H1 (cell line): ENCODE results near the gene ME3. TPM values are rescaled to one million over a fixed set of nuclear protein-coding genes. Genes with fewer than 3 reads are reported as not detected.

ENCODE experiments used
- CTCF ChIA-PET: fragments of 300-600 bp; sonication (Branson Sonifier 250); formaldehyde crosslinking; loops from one replicate; lab custom pipeline; 2021; ENCODE audit not compliant: partially characterized antibody; lab: Charles Lee
- POLR2A ChIA-PET: fragments of 300-600 bp; sonication (Branson Sonifier 250); formaldehyde crosslinking; loops from one replicate; lab custom pipeline; 2021; ENCODE audit warnings: inconsistent platforms; ENCODE audit not compliant: partially characterized antibody; lab: Charles Lee
- DNase-seq, 2 experiments: peaks; one replicate each; pipeline versions ENCODE4 v3.0.0 to v3.0.0-alpha.2; 2010 to 2022; ENCODE audit warnings: low spot score in 2 of 2, low read depth in 1 of 2, mixed read lengths in 1 of 2
- FAIRE-seq: peaks from 2 replicates; lab custom pipeline; 2011; peaks lifted over from hg19 to GRCh38; lab: Jason Lieb, UNC
- H2AFZ ChIP-seq: 2 replicates; pipeline ENCODE4 v1.8.1; 2012; ENCODE audit warnings: low read length, inconsistent platforms
- H2AK5ac ChIP-seq: 2 replicates; pipeline ENCODE4 v1.6.1; 2013; ENCODE audit warnings: low read depth, low read length
- H2BK120ac ChIP-seq: replicated peaks from 2 replicates; pipeline ENCODE3; 2013; ENCODE audit warnings: low read depth, low read length, inconsistent platforms
- H2BK12ac ChIP-seq: 2 replicates; pipeline ENCODE4 v1.6.1; 2013; ENCODE audit warnings: low read depth, low read length
- H2BK15ac ChIP-seq: 2 replicates; pipeline ENCODE4 v1.6.1; 2013; ENCODE audit warnings: low read length
- H2BK20ac ChIP-seq: 2 replicates; pipeline ENCODE4 v1.6.1; 2013; ENCODE audit warnings: low read length
- H2BK5ac ChIP-seq: 2 replicates; pipeline ENCODE4 v1.6.1; 2013; ENCODE audit warnings: low read depth, low read length
- H3K14ac ChIP-seq: 2 replicates; pipeline ENCODE4 v1.6.1; 2013; ENCODE audit warnings: inconsistent platforms; ENCODE audit not compliant: insufficient read length
- H3K18ac ChIP-seq: 2 replicates; pipeline ENCODE4 v1.6.1; 2013; ENCODE audit warnings: low read length; ENCODE audit errors: extremely low read depth
- H3K23ac ChIP-seq: 2 replicates; pipeline ENCODE4 v1.6.1; 2013; ENCODE audit warnings: inconsistent platforms; ENCODE audit not compliant: insufficient read length
- H3K23me2 ChIP-seq: 2 replicates; pipeline ENCODE4 v1.6.1; 2013; ENCODE audit warnings: low read depth, low read length
- H3K27ac ChIP-seq: 2 replicates; pipeline ENCODE4 v1.6.1; 2011; ENCODE audit warnings: low read depth, low read length, inconsistent platforms
- H3K27me3 ChIP-seq, 4 experiments: replicated peaks in 1 of 4; 1 replicate in 1 of 4; 2 replicates in 3 of 4; pipeline versions ENCODE4 v1.6.1 to v1.8.1; 2011 to 2013; ENCODE audit warnings: low read length in 3 of 4, mild to moderate bottlenecking in 3 of 4, inconsistent platforms in 2 of 4, mixed read lengths in 2 of 4, moderate library complexity in 1 of 4; ENCODE audit not compliant: control insufficient read depth in 3 of 4, insufficient read depth in 3 of 4; ENCODE audit errors: extremely low read depth in 1 of 4
- H3K36me3 ChIP-seq, 4 experiments: 2 replicates each; pipeline versions ENCODE4 v1.6.1 to v1.8.1; 2011 to 2013; ENCODE audit warnings: mild to moderate bottlenecking in 4 of 4, low read length in 3 of 4, moderate library complexity in 2 of 4, control low read depth in 1 of 4, inconsistent platforms in 1 of 4; ENCODE audit not compliant: insufficient read depth in 4 of 4, control insufficient read depth in 2 of 4
- H3K4ac ChIP-seq: replicated peaks from 2 replicates; pipeline ENCODE3; 2013; ENCODE audit warnings: low read length, low read depth, mixed read lengths, inconsistent platforms; ENCODE audit not compliant: insufficient read length
- H3K4me1 ChIP-seq, 4 experiments: replicated peaks in 1 of 4; 1 replicate in 1 of 4; 2 replicates in 3 of 4; pipeline versions ENCODE4 v1.6.1 to v1.8.1; 2011 to 2013; ENCODE audit warnings: low read length in 3 of 4, inconsistent platforms in 2 of 4, mixed read lengths in 1 of 4; ENCODE audit not compliant: insufficient read depth in 4 of 4, control insufficient read depth in 3 of 4
- H3K4me2 ChIP-seq, 2 experiments: 2 replicates each; pipeline versions ENCODE4 v1.6.1 to v1.8.1; 2011 to 2013; ENCODE audit warnings: low read depth in 2 of 2, low read length in 2 of 2, control low read depth in 1 of 2, inconsistent platforms in 1 of 2, mild to moderate bottlenecking in 1 of 2; ENCODE audit not compliant: insufficient read depth in 1 of 2
- H3K4me3 ChIP-seq, 4 experiments: fragments of 200-600, 300-600 bp in 1 of 4; sonication (generic), shearing (Covaris generic), sonication (Bioruptor Twin) in 1 of 4; 2 replicates each; pipeline versions ENCODE4 v1.5.1 to v1.8.1; 2011 to 2016; ENCODE audit warnings: low read length in 4 of 4, low read depth in 3 of 4, control low read depth in 2 of 4, inconsistent platforms in 2 of 4, mild to moderate bottlenecking in 2 of 4, mixed read lengths in 1 of 4, moderate library complexity in 1 of 4; ENCODE audit not compliant: insufficient read depth in 2 of 4; ENCODE audit errors: extremely low read depth in 1 of 4
- H3K56ac ChIP-seq: replicated peaks from 2 replicates; pipeline ENCODE3; 2013; ENCODE audit warnings: low read depth, mild to moderate bottlenecking, mixed read lengths, low read length, inconsistent platforms; ENCODE audit not compliant: insufficient read length
- H3K79me1 ChIP-seq: 2 replicates; pipeline ENCODE4 v1.6.1; 2013; ENCODE audit warnings: low read depth, low read length, control low read depth
- H3K79me2 ChIP-seq, 2 experiments: 2 replicates each; pipeline versions ENCODE4 v1.6.1 to v1.8.1; 2012 to 2013; ENCODE audit warnings: low read length in 2 of 2, mild to moderate bottlenecking in 2 of 2, inconsistent platforms in 1 of 2; ENCODE audit not compliant: insufficient read depth in 2 of 2, control insufficient read depth in 1 of 2
- H3K9ac ChIP-seq, 4 experiments: replicated peaks in 1 of 4; 1 replicate in 1 of 4; 2 replicates in 3 of 4; pipeline versions ENCODE4 v1.6.1 to v1.8.1; 2011 to 2013; ENCODE audit warnings: low read depth in 3 of 4, low read length in 3 of 4, control low read depth in 2 of 4, mild to moderate bottlenecking in 2 of 4, moderate library complexity in 2 of 4, inconsistent platforms in 1 of 4; ENCODE audit errors: extremely low read depth in 1 of 4
- H3K9me3 ChIP-seq, 2 experiments: 2 replicates each; pipeline versions ENCODE4 v1.6.1 to v1.8.1; 2012 to 2013; ENCODE audit warnings: mild to moderate bottlenecking in 2 of 2, moderate library complexity in 2 of 2, control low read depth in 1 of 2, inconsistent platforms in 1 of 2, low read depth in 1 of 2, low read length in 1 of 2, mixed read lengths in 1 of 2; ENCODE audit not compliant: insufficient read depth in 2 of 2
- H4K20me1 ChIP-seq, 2 experiments: replicated peaks in 1 of 2; 2 replicates each; pipeline versions ENCODE3 to v1.8.1; 2011 to 2013; ENCODE audit warnings: inconsistent platforms in 2 of 2, low read length in 2 of 2, mild to moderate bottlenecking in 1 of 2; ENCODE audit not compliant: insufficient read depth in 2 of 2, control insufficient read depth in 1 of 2
- H4K5ac ChIP-seq: 2 replicates; pipeline ENCODE4 v1.6.1; 2013; ENCODE audit warnings: low read length, low read depth, mixed read lengths, inconsistent platforms; ENCODE audit not compliant: insufficient read length
- H4K8ac ChIP-seq: 2 replicates; pipeline ENCODE4 v1.8.0; 2013; ENCODE audit warnings: mild to moderate bottlenecking, moderate library complexity, low read length, inconsistent platforms; ENCODE audit not compliant: insufficient read depth; ENCODE audit errors: extremely low read depth
- H4K91ac ChIP-seq: replicated peaks from 2 replicates; pipeline ENCODE3; 2013; ENCODE audit warnings: low read length, mixed read lengths, inconsistent platforms; ENCODE audit not compliant: insufficient read length
- CBX8 ChIP-seq: fragments of 300-800, 300-1000 bp; sonication (generic); IDR thresholded peaks from 2 replicates; pipeline ENCODE4 v1.7.1; 2016; ENCODE audit warnings: low read depth, low read length, borderline replicate concordance
- CREB1 ChIP-seq: IDR thresholded peaks from 2 replicates; pipeline ENCODE4 v1.6.1; 2012; ENCODE audit warnings: inconsistent platforms
- EGR1 ChIP-seq: IDR thresholded peaks from 2 replicates; pipeline ENCODE4 v1.6.1; 2011; ENCODE audit warnings: low read depth, low read length, borderline replicate concordance
- RBBP5 ChIP-seq: IDR thresholded peaks from 2 replicates; pipeline ENCODE4 v1.7.1; 2012; ENCODE audit warnings: low read depth, mild to moderate bottlenecking, inconsistent platforms, low read length, moderate library complexity, borderline replicate concordance
- WGBS, 2 experiments: shearing (Covaris generic) in 1 of 2; methylation state at CpG; one replicate each; pipeline versions ENCODE4 v1.1.6 to v1.1.7; 2013 to 2015; ENCODE audit warnings: low lambda C conversion rate in 2 of 2, mixed read lengths in 2 of 2, inconsistent platforms in 1 of 2, low coverage in 1 of 2, missing lambda C conversion rate in 1 of 2; ENCODE audit not compliant: insufficient replicate concordance in 2 of 2, insufficient coverage in 1 of 2, insufficient read length in 1 of 2; ENCODE audit errors: extremely low coverage in 1 of 2, missing lambda C conversion rate in 1 of 2; 5-methylcytosine and 5-hydroxymethylcytosine counted together
- polyA plus RNA-seq, 7 experiments: library from polyadenylated mRNA; depleted of rRNA in 3 of 7; stranded (reverse) in 5 of 7; unstranded in 2 of 7; fragments of >200 nt in 5 of 7; fragments of 200-250 nt in 2 of 7; gene quantifications; 1 replicate in 5 of 7; 2 replicates in 1 of 7; 4 replicates in 1 of 7; pipeline versions ENCODE4 v1.2.1 to v1.2.3, GENCODE V29; 2011 to 2013; ENCODE audit warnings: missing spikeins in 2 of 7, mixed read lengths in 2 of 7
- total RNA-seq: library from RNA; stranded (reverse); fragmentation: NEBNext Ultra II Directional; extraction: Animal tissue kit (Norgen Biotek cat#: 25700); gene quantifications from 2 replicates; pipeline ENCODE4 v1.2.1, GENCODE V29; 2021
- TF ChIP-seq, protein P1 (sequence below): IDR thresholded peaks from 2 replicates; pipeline ENCODE4 v1.6.1; 2011; ENCODE audit warnings: low read length, improper control_type of control experiment

ME3 gene
- total and polyA plus RNA-seq, 2 of the 8 experiments (the other 6 are each of a cell fraction or from before 2014, with no cell fraction given): 1.5 to 2.8 TPM

DNA sequence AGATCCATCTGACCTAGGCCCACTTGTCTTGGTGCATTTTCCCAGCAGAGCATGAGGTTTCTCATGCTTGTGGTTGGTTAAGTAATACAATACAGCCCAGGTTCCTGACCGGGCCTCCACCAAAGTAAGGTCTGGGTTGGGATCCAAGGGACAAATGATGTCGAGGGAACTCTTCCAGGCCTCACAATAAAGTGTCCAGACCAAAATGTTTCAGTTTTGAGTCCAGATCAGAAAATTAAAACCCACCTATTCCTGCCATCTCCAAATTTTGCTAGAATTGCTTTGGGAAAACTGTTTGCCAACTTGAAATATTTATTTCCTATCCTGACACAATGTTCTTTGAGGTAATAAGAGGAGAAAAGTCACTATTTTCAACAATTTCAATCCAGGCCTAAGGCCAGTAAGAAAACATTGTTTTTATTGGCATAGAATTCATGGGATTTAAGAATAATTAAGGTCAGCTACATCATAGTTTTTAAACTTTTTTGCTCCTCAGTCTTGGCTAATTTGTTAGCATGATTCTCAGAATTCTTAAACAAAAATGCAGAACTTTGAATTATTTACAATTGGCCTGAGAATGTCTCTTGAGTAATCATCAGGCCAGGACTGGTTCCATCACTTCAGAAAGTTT, 51.4 kb downstream of the ME3 start:
- H3K4me1 ChIP-seq: peaks cover 0 to 3% (median 1%) of the 10 kb centered on the region in 4 experiments; a peak in 2 of 7 replicates
- H3K23ac ChIP-seq: no peak overlapping the region
- WGBS, 2 experiments: 86% methylated on average over 2 of the region's 2 CpGs; no CpG with 5 or more reads in 1 of the 2 experiments
- H3K23me2 ChIP-seq: no peaks in the 10 kb centered on the region
- H4K20me1 ChIP-seq: no peaks in the 10 kb centered on the region
- no peak overlapping the region for H3K56ac ChIP-seq
- POLR2A ChIA-PET: no interaction called here
- no peak overlapping the region for H3K14ac ChIP-seq
- H2BK15ac ChIP-seq: no peak overlapping the region
- H2BK20ac ChIP-seq: no peak overlapping the region
- no peak overlapping the region for H2BK12ac ChIP-seq
- no peak overlapping the region for H3K9ac ChIP-seq
- CTCF ChIA-PET: interaction anchor here (0.6 to 7.1 kb wide), 2 partner anchors 12 to 295 kb away, joined by 3 to 54 read pairs; no protein-coding TSS in a partner anchor
- H2BK5ac ChIP-seq: no peak overlapping the region
- H4K5ac ChIP-seq: no peak overlapping the region
- H4K8ac ChIP-seq: no peak overlapping the region
- H3K4ac ChIP-seq: no peak overlapping the region
- no peaks in the 10 kb centered on the region for H3K36me3 ChIP-seq
- H2AK5ac ChIP-seq: no peak overlapping the region
- H4K91ac ChIP-seq: no peak overlapping the region
- H3K27me3 ChIP-seq: no peaks in the 10 kb centered on the region
- H2AFZ ChIP-seq: no peak overlapping the region
- DNase-seq: no peak
- no peak for TF ChIP-seq CREB1
- TF ChIP-seq, protein P1, sequence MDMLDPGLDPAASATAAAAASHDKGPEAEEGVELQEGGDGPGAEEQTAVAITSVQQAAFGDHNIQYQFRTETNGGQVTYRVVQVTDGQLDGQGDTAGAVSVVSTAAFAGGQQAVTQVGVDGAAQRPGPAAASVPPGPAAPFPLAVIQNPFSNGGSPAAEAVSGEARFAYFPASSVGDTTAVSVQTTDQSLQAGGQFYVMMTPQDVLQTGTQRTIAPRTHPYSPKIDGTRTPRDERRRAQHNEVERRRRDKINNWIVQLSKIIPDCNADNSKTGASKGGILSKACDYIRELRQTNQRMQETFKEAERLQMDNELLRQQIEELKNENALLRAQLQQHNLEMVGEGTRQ: no peak
- TF ChIP-seq RBBP5: no peak
- TF ChIP-seq EGR1: no peak
- no peak for TF ChIP-seq CBX8
- H3K4me3 ChIP-seq: no peak overlapping the region
- no peak for FAIRE-seq
- H3K79me2 ChIP-seq: no peaks in the 10 kb centered on the region
- no peak overlapping the region for H3K27ac ChIP-seq
- H3K18ac ChIP-seq: no peak overlapping the region
- H3K4me2 ChIP-seq: no peak overlapping the region
- H2BK120ac ChIP-seq: no peak overlapping the region
- no peaks in the 10 kb centered on the region for H3K9me3 ChIP-seq
- H3K79me1 ChIP-seq: no peaks in the 10 kb centered on the region
